GM21737 (cell line): ENCODE data around the gene CDH4.

Experiments used
- ATAC-seq: cut with Tn5 transposase; IDR thresholded peaks from one replicate; pipeline ENCODE4 v1.9.1; 2021; ENCODE audit warnings: mild to moderate bottlenecking, moderate library complexity; ENCODE audit not compliant: unreplicated experiment

CDH4 gene

DNA sequence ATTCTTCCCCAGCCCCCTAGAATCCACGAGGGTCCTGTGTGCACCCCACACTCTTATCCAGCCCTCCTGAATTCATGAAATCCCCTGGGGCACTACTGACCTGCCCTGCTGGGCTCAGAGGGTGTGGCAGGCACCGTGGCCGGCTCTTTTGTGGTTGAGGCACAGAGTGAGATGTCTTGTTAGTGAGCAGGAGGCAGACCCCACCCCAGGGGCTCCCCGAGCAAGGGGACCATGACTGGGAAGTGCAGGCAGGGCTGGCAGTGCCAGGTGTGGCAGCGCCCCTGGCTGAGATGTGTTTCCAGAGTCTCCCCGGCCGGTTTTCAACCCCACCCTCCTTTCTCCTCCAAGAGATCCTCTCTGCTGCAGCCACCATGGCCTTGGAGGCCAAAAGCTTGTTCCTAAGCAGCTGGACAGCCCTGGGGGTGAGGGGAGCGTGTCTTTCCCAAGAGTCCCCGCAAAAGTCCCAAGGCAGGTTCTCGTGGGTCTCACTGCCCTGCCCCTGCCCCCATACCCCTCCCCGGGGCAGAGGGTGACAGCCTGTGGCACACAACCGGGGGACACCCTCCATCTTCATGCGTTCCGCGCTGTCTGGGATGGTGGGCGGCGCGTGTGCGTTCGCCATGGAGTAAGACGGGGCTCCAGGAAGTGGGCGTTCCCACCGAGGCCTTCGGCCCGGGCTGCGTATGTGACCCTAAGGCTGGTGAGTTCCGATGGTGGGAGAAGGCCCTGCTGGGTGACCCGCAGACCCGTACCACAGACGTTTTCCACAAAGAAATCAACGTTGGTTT lies 604.8 kb downstream of the CDH4 start:
- ATAC-seq, result no peak

DNA sequence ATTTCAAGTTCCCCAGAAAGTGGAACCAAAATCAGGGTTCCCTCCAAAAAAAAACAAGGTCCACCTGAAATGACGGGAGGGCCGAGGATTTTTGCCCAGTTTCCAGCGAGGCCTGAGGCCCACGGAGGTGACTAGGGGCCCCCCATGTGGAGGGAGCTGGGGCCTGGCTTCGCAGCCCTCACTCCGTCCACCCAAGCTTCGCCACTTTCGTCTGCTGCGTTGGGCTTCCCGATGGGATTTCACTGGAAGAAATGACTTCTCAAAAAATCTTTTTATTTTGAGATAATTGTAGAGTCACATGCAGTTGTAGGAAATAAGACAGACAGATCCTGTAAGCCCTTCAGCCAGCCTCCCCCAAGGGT lies 605.3 kb downstream of the CDH4 start:
- no peak for ATAC-seq

DNA sequence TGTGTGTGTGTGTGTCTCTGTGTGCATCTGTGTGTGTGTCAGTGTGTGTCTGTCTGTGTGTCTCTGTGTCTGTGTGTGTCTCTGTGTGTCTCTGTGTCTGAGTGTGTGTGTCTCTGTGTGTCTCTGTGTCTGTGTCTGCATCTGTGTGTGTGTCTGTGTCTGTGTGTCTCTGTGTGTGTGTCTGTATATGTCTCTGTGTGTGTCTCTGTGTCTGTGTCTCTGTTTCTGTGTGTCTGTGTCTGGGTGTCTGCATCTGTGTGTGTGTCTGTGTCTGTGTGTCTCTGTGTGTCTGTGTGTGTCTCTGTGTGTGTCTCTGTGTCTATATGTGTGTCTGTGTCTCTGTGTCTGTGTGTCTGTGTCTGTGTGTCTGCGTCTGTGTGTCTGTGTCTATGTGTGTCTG lies 605.8 kb downstream of the CDH4 start:
- no peak for ATAC-seq

DNA sequence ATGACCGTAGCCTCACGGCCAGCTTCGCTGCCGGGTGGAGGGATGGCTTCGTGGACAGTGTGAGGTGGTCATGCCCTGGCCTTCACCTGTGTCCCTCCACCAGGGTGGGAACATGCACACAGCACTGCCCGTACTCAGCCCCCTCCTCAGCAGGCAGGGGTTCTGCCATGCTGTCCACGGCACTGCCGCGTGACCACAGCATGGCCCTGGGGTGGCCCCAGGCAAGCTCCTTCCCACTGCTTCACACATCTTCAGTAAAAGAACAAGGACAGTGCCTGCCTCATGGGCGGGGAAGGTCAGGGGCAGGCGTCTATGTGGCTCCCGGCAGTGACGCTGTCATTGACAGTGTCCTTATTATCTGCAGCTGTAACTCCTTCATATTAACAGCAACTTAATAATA lies 607.7 kb downstream of the CDH4 start:
- no peak for ATAC-seq

DNA sequence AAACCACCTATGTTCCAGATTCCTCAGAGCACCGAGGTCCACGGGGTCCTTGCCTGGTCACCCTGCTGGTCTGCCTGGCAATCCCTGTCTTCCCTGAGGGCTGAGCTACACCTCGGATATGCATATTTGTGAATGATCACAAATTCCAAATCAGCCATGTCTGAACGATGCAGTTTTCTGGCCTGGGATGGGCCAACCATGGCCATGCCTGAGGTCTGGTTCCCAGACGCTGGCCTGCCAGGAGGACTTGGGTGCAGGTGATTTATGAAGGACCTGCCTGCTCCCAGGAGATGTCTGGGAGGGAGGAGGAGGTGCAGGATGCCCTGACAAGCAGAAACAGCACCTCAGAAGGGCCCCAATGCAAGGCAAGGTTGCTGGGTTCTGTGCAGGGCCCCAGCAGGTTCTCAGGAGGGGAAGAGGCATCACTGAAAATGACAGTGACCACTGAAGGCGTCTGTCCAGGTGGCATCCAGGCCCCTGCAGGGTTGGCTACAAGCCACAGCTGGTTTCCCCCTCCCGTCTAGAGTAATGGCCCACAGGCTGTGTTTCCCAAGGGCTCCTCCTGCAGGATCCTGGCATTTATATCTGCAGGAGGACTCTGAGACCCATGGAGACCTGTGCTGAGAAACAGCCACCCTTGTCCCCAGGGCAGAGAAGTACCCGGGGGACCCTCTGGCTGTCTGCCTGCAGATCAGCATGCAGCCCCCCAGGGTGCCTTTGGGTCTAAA lies 608.4 kb downstream of the CDH4 start:
- ATAC-seq, result no peak

DNA sequence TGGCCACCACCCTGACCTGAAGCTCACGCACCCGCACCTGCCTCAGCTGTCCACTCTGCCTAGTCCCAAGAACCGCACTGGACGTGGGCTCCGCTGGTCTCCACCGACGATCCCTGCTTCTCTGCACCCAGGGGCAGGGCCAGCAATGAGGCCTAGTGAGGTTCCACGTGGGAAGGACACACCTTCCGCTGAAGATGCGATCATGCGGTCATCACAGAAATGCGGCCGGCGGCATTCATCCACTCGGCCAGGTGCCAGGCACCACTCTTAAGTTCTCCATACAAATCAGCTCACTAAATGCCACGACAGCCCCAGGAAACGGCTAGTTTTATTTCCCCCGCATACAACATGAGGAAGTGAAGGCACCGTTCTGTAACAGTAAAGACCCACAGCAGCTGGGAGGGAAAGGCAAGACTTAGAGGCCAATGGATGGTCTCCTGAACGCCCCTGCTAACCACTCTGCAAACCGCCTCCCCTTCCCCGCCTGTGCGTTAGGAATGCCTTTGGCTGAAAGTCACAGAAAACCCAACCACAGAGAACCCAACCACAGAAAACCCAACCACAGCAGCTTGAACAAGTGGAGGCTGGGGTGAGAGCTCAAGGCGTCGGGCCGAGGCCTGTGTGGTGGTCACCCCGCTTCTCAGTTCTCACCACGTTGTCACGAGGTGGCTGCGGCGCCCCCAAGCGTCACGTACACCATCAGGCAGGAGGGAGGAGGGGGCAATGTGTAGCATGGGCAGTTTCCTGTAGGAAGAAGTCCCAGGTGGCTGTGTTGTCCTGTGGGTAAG lies 609.2 kb downstream of the CDH4 start:
- no peak for ATAC-seq

DNA sequence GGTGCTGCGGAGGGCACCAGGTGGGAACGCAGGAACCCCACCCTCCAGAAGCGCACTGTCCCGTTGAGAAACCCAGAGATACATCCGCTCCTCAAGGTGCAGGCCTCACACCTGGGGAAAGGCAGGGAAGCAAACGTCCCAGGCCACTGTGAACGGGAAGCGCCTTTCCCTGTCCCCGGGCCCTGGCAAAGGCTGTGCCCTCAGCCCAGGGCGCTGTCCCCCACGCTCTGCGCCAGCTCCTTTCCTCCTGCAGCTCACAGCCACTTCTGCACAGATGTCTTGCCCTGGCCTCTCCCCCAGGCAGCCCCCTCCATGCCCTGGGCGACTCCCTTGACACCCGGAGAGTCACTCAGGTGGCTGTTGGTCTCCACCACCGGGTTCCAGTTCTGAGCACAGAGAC lies 609.8 kb downstream of the CDH4 start:
- no peak for ATAC-seq

DNA sequence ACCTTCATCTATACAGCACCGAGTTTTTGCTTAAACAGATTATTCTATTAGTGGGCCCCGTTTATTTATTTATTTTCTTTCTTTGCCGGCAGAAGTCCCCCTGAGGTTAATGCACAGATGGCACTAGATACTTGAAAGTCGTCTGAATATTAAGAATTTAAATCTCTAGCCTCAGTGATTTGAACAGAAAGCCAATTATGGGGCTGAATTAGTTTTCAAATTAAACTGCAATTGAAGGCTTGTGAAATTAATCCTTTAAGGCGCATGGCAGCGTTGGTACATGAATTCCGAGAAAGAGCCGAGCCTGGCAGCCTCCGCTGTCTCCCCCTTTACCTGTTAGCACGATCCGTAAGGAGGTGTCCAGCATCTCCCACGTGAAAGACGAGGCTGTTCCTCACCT lies 610.8 kb downstream of the CDH4 start:
- ATAC-seq, result no peak

DNA sequence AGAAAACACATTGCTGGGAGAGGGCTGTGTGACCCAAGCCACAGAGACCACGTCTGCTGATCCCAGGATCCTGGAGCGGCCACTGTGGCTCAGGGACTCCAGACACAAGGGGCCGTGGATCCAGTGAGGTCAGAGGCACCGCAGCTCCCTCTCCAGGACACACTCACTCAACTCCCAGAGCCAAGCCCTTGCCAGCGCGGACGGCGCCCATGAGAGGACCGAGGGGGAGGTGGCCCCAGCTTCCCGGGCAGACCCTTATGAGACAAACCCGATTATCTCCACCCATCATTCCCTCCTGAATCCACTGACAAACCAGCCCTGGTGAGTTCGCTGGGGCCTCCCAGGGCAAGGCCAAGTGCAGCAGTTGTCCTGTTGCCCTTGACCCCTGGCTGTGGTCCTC lies 612.4 kb downstream of the CDH4 start:
- no peak for ATAC-seq

DNA sequence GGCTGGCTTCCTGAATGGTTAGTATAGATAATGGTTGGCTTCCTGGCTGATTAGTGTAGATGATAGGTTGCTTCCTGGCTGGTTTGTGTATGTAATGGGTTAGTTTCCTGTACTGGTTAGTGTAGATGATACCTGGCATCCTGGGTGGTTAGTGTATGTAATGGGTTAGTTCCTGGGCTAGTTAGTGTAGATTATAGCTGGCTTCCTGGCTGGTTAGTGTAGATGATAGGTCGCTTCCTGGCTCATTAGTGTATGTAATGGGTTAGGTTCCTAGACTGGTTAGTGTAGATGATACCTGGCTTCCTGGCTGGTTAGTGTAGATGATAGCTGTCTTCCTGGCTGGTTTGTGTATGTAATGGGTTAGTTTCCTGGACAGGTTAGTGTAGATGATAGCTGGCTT lies 613.3 kb downstream of the CDH4 start:
- ATAC-seq, result no peak

DNA sequence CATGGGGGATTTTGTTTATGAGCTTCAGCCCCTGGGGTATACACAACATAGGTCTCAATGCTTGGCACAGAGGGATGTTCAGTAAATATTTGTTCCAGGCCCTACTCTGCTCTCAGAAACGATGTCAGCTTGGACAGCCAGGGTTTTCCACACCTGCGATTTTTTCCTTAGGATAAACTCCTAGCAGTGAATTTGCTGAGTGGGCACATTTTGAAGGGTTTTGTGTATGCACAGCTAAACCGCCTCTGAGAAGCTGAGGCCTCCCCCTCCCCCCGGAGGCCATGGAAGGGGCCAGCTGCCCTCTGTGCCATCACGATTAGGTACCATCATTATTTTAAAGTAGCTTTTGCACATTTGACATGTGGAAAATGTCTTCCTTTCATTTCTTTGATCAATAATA lies 614.1 kb downstream of the CDH4 start:
- ATAC-seq, result no peak

DNA sequence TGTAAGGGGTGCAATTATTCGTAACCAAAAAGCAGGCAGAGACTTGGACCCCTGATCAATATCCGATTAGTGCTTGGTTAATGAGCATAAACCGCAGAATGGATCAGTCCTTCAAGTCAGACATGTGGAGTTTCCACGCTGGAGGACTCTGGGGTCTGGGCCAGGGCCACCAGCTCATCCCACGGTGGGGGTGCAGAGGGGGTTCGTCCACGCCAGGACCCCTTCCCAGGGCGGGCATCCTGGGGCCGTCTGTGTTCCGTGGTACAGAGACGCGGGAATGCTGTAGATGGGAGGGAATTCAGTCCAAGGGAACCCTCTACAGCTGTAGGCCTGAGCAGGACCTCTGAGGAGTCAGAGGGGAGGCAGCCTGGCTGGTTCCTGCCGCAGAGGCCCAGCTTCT lies 615.9 kb downstream of the CDH4 start:
- ATAC-seq, result no peak

DNA sequence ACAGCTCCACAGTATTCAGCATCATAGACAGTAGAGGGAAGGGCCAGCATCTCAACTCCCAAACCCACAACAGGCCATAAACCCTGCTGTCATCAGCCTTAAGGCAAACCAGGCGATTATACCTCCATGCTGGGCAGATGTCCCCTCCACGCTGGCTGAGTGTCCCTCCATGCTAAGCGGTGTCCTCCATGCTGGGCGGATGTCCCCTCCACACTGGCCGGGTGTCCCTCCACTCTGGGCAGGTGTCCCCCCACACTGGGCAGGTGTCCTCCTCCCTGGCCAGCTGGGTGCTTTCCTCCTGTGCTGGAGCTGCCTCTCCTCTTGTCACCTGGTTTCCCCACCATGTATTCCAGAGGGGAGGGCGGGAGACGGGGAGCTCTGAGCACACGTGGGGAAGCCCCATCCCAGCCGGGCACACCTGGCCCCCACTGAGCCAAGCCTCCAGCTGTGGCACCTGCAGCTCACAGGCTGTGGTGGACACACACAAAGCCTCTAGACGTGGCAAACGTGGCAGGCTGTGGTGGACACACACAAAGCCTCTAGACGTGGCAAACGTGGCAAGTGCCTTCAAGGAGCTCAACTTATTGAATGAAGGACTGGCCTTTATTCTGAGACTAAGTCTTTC lies 616.5 kb downstream of the CDH4 start:
- ATAC-seq, result no peak

DNA sequence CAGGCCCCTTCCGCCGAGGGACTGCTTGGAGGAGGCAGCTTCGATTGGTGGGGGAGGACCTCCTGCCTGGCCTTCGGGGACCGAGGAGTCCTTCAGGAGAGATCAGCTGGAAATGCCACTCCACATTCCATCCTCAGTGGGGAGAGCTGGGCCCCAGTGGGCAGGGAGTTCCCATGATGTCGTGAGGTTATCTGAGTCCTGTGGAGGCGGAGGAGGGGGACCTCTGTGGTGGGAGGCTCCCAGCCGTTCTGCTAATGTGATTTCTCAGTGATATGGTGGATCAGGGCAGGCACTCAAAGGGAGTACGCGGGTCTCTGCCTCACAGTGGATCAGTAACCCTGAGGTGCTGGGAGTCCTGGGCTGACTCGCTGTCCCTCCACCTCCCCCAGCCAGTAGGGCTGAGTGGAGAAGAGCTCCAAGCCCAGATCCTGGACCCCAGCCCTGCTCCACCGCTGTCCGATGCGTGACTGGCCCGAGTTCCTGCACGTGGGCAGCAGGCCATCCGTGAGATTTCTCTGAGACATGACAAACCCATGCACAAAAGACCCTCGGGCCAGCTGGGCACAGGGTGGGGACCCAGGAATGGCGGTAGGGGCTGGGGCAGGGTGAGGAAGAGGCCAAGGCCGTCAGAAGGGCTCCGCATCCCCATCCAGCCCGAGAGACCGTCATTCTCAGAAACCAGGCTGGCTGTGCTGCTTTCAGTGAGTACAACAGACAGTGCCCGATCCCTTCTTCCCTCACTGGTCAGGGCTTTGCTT lies 617.9 kb downstream of the CDH4 start:
- ATAC-seq, result no peak

DNA sequence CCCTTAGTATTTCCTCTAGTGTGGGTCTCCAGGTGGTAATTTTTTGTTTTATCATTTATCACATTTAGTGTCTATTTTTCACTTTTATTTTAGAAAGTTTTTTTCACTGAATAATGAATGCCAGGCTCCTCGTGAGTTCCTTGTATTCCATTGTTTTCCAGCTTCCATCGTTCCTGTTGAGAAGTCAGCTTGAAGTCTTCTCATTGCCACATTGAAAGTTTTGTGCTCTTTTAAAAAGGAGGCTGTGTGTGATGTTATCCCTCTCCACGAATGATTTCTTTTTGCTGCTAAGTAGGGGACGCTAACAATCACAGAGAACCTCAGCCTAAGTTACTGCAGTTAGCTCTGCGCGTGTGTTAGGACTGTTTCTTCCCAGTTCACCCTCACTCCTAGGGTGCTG lies 619.1 kb downstream of the CDH4 start:
- no peak for ATAC-seq

DNA sequence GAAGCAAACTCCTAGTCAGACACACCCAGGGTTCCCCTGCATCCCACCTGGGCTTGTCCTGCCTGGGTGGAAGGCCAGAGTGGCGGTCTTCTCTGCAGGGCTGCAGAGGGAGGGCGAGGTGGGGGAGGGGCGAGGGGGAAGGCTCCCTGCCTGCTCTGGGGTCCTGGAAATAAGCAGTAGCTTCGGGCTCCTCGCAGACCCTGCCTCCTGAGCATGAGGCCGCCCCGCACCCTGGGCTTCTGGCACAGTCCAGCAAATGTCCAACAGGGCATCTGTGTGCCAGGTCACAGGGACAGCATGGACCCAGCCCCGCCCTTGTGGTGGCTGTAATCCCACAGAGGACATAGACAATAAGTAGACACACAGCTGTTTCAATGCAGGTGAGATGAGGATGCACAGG lies 619.9 kb downstream of the CDH4 start:
- ATAC-seq, result no peak

DNA sequence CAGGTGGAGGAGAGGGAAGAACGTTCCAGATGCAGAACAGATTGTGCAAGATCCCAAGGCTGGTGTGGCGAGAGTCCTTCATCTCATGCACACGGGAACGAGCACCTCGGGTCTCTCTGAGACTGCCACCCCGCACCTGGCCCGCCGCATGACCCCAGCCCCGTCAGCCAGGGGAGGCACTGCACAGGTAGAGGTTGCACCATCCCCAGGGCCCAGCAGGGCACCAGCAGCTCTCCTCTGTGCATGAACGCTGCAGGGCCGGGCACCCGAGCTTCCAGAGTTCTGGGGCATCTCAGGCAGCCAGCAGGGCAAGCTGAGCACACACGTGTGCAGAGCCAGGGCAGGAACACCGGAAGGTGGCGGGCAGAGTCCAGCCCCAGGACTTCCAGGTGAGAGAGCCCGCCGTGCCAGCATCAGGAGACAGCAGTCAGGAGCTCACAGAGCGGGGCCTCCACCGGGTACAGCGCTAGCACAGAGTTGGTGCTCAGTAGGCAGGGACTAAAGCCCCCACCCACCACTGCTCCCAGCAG lies 620.4 kb downstream of the CDH4 start:
- ATAC-seq, result no peak

DNA sequence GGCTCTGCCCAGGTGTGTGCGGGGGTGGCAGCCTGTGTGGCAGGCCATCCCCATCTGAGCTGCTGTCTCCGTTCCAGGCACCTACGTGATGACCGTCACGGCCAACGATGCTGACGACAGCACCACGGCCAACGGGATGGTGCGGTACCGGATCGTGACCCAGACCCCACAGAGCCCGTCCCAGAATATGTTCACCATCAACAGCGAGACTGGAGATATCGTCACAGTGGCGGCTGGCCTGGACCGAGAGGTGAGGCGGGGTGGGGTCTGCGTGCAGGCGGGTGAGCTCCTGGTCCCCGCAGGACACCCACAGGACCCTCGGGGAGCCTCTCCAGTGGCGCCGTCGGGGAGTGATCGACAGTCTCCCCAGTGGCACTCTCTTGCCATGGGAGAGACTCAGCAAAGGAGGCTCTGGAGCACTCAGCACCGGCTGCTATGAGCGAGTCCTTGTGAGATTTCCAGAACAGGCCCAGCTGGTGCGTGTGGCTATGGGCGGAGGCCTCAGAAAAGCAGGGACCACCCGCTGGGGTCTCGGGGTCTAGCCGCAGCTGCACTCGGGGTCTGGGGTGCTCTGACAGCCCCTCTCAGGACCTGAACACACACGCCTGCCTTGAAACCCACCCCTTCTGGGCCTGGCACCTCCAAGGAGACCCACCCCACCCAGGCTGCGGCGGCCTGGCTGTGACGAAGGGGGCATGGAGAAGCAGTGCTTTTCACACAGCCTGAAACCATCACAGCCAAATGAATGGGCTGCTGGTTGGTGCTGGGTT lies 621.8 kb downstream of the CDH4 start:
- no peak for ATAC-seq

DNA sequence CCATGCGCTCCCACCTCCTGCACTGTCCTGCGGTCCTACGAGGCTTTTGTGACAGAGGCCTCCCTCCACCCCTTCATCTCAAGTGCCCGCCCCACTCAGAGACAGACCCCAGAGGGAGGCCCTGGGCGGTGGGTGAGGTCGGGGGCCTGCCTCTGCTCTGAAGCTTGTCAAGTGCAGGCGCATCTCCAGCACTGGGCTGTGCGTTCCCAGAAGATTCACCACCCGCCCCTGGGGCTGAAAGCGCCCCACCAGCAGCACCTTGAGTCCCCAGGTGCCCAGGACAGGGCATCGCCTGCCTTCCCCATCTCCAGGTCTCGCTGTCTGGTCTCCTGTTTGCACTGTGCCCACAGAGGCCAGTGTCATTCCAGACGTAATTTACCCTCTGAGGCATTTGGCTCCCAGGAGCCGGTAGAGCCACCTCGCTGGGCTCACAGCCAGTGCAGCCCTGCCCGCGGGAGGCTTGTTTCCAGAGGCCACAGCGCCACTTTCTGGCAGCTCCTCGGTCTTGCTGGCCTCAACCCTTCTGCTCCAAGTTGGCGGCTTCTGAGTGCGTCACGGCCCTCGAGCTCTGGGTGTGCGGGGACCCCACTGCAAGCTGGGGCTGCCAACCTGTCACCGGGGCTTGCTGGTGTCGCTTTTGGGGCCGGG lies 622.5 kb downstream of the CDH4 start:
- no peak for ATAC-seq
